ENCODE data around the gene UQCR11. TPM values are rescaled to one million over a fixed set of nuclear protein-coding genes. Genes with fewer than 3 reads are reported as not detected.

UQCR11 gene
- total RNA-seq: 77.8 and 84.6 TPM in 2 replicates

GRCh38 chr19:1605236-1606137 is at the start of gene UQCR11:
TSS of gene UQCR11 (minus strand) at chr19:1605462. CDS start at chr19:1605409, 53 bp downstream.
- Histone ChIP-seq H3K27me3 (ENCODE audit: control insufficient read depth, insufficient read depth, low read length) (no peaks in the 10 kb centered on the region), H3K4me3 (ENCODE audit: low read depth, low read length) (peak within 1 kb of the TSS; percentile 97), H3K36me3 (ENCODE audit: control insufficient read depth, insufficient read depth, low read length) (peaks cover 3% of the 10 kb centered on the region)
- peak; percentile 76 for DNase-seq (ENCODE audit: low read depth)
- TF ChIP-seq CTCF (IDR thresholded peaks at IDR 0.05; ENCODE audit: insufficient read depth, low read length, poor library complexity, severe bottlenecking): peak; percentile 57

GRCh38 chr19:1654178-1654792 is 49.0 kb upstream of the UQCR11 start:
- TF ChIP-seq CTCF (IDR thresholded peaks at IDR 0.05; ENCODE audit: insufficient read depth, low read length, poor library complexity, severe bottlenecking): no peak
- H3K27me3 ChIP-seq (ENCODE audit: control insufficient read depth, insufficient read depth, low read length): peaks cover 7% of the 10 kb centered on the region
- no peak for DNase-seq (ENCODE audit: low read depth)
- no peaks in the 10 kb centered on the region for H3K36me3 ChIP-seq (ENCODE audit: control insufficient read depth, insufficient read depth, low read length)
- H3K4me3 ChIP-seq (ENCODE audit: low read depth, low read length): no peak overlapping the region

DNA sequence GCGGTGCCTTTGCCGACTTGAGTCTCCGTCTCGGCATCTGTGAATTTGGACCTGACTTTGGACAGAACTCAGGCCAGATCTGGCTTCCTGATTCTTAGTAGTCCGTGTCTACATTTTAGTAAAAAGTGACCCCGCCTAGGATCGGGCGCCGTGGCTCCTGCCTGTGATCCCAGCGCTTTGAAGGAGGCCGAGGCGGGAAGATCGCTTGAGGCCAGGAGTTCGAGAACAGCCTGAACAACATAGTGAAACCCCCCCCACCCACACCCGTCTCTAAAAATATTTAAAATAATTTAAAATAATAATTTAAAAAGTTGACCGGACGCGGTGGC is 48.0 kb upstream of the UQCR11 start:
- no peaks in the 10 kb centered on the region for H3K36me3 ChIP-seq (ENCODE audit: control insufficient read depth, insufficient read depth, low read length)
- no peak for TF ChIP-seq CTCF (IDR thresholded peaks at IDR 0.05; ENCODE audit: insufficient read depth, low read length, poor library complexity, severe bottlenecking)

GRCh38 chr19:1652471-1653299 is 47.4 kb upstream of the UQCR11 start, which contains the start of gene TCF3:
TSS of gene TCF3 (minus strand) at chr19:1652615. CDS start at chr19:1650248, 2,367 bp downstream.
- DNase-seq (ENCODE audit: low read depth): peak; percentile 79
- Histone ChIP-seq H3K36me3 (ENCODE audit: control insufficient read depth, insufficient read depth, low read length) (no peaks in the 10 kb centered on the region), H3K4me3 (ENCODE audit: low read depth, low read length) (peak within 1 kb of the TSS; percentile 84), H3K27me3 (ENCODE audit: control insufficient read depth, insufficient read depth, low read length) (peaks cover 3% of the 10 kb centered on the region)
- TF ChIP-seq CTCF (IDR thresholded peaks at IDR 0.05; ENCODE audit: insufficient read depth, low read length, poor library complexity, severe bottlenecking): no peak

More for the DNA sequence above, 48.0 kb upstream of the UQCR11 start:
- Histone ChIP-seq H3K27me3 (ENCODE audit: control insufficient read depth, insufficient read depth, low read length) (peaks cover 3% of the 10 kb centered on the region), H3K4me3 (ENCODE audit: low read depth, low read length) (peak overlapping the region; percentile 33)
- DNase-seq (ENCODE audit: low read depth): no peak

DNA sequence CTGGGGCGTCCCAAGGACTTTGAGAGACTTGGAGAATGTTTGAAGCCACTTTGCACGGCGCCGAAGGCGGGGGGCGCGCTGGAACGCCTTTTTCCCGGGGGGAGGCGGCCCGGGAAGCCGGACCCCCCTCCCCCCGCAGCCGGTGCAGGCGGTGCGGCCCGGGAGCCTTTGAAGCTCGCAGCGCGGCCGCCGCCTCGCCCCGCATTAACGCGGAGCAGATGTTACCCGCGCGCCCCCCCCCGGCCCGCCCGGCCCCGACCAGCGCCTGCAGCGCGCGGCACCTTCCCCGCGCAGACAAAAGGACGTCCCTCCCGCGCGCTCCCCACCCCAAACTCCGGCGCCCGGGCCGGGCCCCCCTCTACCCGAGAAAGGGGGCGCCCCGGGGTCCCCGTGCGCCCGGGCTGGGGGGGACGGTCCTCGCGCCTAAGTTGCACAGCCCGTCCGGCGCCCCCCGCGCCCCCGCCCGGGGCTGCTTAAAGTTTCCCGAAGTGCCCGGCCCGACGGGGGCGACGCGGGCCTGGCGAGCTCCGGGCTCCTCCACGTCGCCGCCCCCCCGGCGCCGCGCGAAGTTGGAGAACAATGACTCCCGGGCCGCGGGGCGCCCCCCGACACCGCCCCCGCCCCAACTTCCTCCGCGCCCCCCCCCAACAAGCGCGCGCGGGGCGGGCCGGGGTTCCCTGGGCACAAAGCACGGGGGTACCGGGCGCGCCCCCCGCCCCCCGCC is 46.5 kb upstream of the UQCR11 start:
- TF ChIP-seq CTCF (IDR thresholded peaks at IDR 0.05; ENCODE audit: insufficient read depth, low read length, poor library complexity, severe bottlenecking): no peak
- Histone ChIP-seq H3K36me3 (ENCODE audit: control insufficient read depth, insufficient read depth, low read length) (no peaks in the 10 kb centered on the region), H3K4me3 (ENCODE audit: low read depth, low read length) (peak overlapping the region; percentile 70), H3K27me3 (ENCODE audit: control insufficient read depth, insufficient read depth, low read length) (no peaks in the 10 kb centered on the region)
- DNase-seq (ENCODE audit: low read depth): no peak

All from kidney epithelial cell (primary cell).